HG03457 (cell line): Measurements from ENCODE around the gene TBC1D26.
"Not testable (repeated sequence)": the region's sequence is repeated elsewhere in the genome, so short reads cannot be mapped to it uniquely, and the experiment has no call there.

Experiments used
- ATAC-seq: cut with Tn5 transposase; IDR thresholded peaks from one replicate; pipeline ENCODE4 v1.9.1; 2021; ENCODE audit warnings: moderate number of reproducible peaks; ENCODE audit not compliant: unreplicated experiment

The TBC1D26 gene

DNA sequence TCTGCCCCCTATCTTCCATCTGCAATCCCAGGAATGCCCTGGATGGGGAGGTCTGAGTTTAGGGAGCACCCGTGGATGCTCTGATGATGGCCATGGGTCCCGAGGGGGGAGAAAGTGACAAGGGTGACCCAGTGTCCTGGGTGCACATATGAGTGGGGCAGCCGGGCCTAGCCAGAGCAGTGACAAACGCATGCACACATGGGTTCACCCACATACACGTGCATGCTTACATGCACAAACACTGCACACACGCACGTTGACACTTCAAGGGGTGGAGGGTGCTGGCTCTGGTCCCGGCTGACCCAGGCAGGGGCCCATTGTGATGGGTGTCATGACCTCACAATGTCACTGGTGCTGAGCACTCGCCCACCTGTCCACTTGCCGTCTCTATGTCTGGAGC lies at the start of gene TBC1D26:
Gene TBC1D26 (plus strand): TSS at position 384 of the 400 bp plus-strand sequence. CDS start 3,066 bp downstream, outside the sequence.
- ATAC-seq: not testable (repeated sequence)

DNA sequence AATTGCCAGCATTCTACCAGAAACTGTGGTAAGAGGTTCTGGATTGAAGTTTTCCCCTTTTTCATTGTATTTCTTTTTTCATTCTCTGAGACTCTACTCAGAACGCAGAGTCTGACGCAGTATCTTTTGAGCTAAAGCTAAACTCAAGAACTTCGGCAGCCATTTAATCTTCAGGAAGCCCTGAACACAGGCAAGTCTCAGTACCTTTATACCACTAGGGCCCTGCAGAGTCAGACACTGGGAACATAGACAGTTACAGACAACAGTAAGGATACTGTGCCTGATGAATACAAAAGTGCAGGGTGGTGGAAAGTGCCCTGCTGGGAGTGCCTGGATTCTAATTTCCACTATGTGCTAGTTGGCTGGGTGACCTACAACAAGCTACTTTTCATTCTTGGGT lies 48.9 kb upstream of the TBC1D26 start:
- ATAC-seq: not testable (repeated sequence)

- ATAC-seq: peak; percentile 79
Observed at GRCh38 chr17:15683824-15684478, 48.1 kb upstream of the TBC1D26 start, which contains the start of gene TRIM16. Gene TRIM16 (minus strand): TSS chr17:15684311. CDS start chr17:15651609, 32,702 bp downstream.

- ATAC-seq: not testable (repeated sequence)
Observed at GRCh38 chr17:15687494-15687893, 44.6 kb upstream of the TBC1D26 start.

DNA sequence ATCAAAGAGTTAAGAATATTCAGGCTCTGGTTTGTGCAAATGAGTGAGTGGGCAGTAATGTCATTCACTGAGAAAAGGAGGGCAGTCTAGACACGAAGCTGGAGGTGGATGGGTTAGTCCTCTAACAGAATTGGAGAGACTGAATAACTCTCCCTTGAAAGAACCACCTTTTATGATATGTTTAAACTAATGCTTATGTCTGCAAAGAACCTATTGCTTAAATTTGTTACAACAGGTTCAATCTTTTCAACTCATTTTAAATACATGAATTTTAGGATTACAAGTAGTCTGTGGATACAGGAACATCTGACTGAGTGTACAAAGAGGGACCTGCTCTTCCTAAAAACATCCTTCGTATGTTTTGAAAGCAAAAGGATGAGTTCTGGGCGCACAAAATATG lies 33.1 kb upstream of the TBC1D26 start:
- ATAC-seq: not testable (repeated sequence)

DNA sequence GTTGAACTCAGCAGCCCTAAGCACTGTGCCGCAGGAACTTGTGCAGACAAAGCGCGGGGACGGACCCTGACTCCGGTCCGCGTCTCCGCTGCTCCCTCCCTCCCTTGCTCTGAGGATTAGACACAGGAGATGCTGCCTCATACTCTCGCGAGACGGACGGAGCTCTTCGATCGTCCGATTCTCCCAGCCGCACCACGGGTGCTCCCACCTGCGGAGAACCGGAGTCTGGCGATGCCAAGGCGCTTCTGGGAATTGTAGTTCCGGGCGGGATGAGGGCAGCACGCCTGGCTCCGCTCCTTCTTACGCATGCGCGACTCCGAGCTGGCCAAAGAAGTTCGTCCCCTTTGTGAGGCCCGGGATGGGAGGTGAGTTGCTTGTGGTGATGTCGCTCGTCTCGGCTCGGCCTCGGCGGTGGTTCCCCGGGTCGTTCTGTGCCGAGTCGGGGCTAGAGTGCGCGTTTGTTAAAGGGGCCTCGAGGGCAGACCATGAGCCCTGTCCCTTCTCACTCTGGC lies 32.6 kb upstream of the TBC1D26 start, which contains the start of gene ZNF286A:
Gene ZNF286A (plus strand): TSS at position 340 of the 512 bp plus-strand sequence. CDS start 578 bp downstream, outside the sequence.
- ATAC-seq: peak; percentile 96

GRCh38 chr17:15699937-15700336 lies 32.1 kb upstream of the TBC1D26 start:
- not testable (repeated sequence) for ATAC-seq

- ATAC-seq: not testable (repeated sequence)
Observed at GRCh38 chr17:15704239-15704638, 27.8 kb upstream of the TBC1D26 start.

GRCh38 chr17:15704813-15705212 lies 27.3 kb upstream of the TBC1D26 start:
- ATAC-seq: not testable (repeated sequence)

GRCh38 chr17:15708879-15709278 lies 23.2 kb upstream of the TBC1D26 start:
- not testable (repeated sequence) for ATAC-seq

GRCh38 chr17:15716601-15717563 lies 15.2 kb upstream of the TBC1D26 start:
- ATAC-seq: not testable (repeated sequence)

GRCh38 chr17:15730535-15730934 lies 1.5 kb upstream of the TBC1D26 start:
- ATAC-seq: not testable (repeated sequence)

DNA sequence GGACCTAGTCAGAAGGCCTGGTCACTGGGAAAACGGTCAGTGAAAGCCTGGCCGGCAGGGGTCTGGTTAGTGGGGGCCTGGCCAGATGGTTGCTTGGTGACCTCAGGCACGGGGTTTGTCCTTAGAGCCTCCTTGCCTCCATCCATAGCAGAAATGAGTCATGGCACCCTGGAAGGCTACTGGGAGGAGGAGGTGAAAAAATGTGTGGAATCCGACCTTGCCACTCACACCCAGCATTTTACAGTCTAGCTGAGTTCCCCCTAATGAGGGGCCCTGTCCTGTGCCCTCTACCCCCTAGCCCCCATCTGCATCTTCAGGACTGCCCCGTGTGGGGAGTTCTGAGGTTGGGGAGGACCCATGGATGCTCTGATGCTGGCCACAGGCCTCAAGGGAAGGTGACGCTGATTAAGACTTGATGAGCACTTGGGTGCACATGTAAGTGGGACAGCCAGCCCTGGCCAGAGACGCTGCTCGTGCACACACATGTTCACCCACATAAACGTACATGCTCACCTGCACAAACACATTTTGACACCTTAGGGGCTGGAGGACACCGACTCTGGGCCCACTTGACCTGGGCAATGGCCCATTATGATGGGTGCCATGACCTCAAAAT lies 1.2 kb downstream of the TBC1D26 start:
- not testable (repeated sequence) for ATAC-seq

GRCh38 chr17:15736578-15736977 lies 4.5 kb downstream of the TBC1D26 start:
- ATAC-seq: not testable (repeated sequence)

GRCh38 chr17:15738066-15738465 lies 6.0 kb downstream of the TBC1D26 start:
- no peak for ATAC-seq

- not testable (repeated sequence) for ATAC-seq
Observed at GRCh38 chr17:15739259-15739658, 7.2 kb downstream of the TBC1D26 start.

GRCh38 chr17:15740041-15740440 lies 8.0 kb downstream of the TBC1D26 start:
- ATAC-seq: not testable (repeated sequence)

DNA sequence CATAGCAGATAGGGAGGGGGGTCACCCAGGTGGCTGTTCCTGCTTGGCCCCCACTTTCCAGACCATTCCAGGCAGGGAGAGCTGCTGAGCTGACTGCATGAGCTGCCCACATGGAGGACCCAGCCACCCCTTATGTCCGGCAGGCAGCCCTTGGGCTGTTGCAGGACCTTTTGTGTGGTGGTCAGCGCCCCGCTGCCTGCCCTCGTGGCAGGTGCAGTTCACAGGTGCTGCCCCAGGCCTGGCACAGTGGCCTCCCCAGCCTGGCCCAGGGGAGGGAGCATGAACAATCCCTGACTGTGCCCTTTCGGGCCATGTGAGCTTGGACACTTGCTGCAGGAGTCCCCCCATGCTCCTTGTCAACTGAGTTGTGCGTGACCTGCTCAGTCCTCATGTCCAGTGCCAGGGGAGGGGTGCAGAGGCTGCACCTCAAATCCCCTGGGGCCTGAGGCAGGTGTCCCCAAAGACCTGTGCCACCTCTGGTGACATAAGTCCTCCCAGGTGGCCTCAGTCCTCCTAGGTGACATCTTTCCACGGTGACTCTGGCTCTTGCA lies 8.6 kb downstream of the TBC1D26 start:
- no peak for ATAC-seq

- no peak for ATAC-seq
Observed at GRCh38 chr17:15741624-15742023, 9.5 kb downstream of the TBC1D26 start.

- no peak for ATAC-seq
Observed at GRCh38 chr17:15742051-15742795, 10.1 kb downstream of the TBC1D26 start.
